T-helper 2 cell treated with Interferon-gamma antibody and Interleukin-4, amounts not matched to agents 5 μg/mL and 100 μg/mL, for 36 hours (primary cell): ENCODE data around the gene SEC14L3.

Experiments
- DNase-seq: peaks from one replicate; pipeline ENCODE4 v3.0.0; 2021; ENCODE audit warnings: low spot score
- H3K27ac Mint-ChIP-seq: one replicate; pipeline ENCODE4 v1.8.0; 2021; ENCODE audit warnings: mild to moderate bottlenecking, mixed read lengths
- H3K27me3 Mint-ChIP-seq: one replicate; pipeline ENCODE4 v1.8.0; 2021; ENCODE audit warnings: low read depth, mixed read lengths
- H3K36me3 Mint-ChIP-seq: one replicate; pipeline ENCODE4 v1.8.0; 2021; ENCODE audit warnings: low read depth, mixed read lengths
- H3K4me1 Mint-ChIP-seq: one replicate; pipeline ENCODE4 v1.8.0; 2021; ENCODE audit warnings: low read depth, mixed read lengths
- H3K4me3 Mint-ChIP-seq: one replicate; pipeline ENCODE4 v1.8.0; 2022; ENCODE audit warnings: mild to moderate bottlenecking, moderate library complexity, mixed read lengths
- H3K9me3 Mint-ChIP-seq: one replicate; pipeline ENCODE4 v1.8.0; 2021; ENCODE audit warnings: mixed read lengths

SEC14L3 gene

GRCh38 chr22:30471616-30472318 lies at the start of gene SEC14L3:
Gene SEC14L3 (minus strand): TSS chr22:30472017. CDS start chr22:30471958, 59 bp downstream.
- H3K9me3 Mint-ChIP-seq = no peaks in the 10 kb centered on the region
- H3K4me1 Mint-ChIP-seq = peaks cover 6% of the 10 kb centered on the region
- peaks cover 12% of the 10 kb centered on the region for H3K27me3 Mint-ChIP-seq
- no peak for DNase-seq
- H3K36me3 Mint-ChIP-seq = no peaks in the 10 kb centered on the region
- H3K27ac Mint-ChIP-seq = no peak within 1 kb of the TSS
- no peak within 1 kb of the TSS for H3K4me3 Mint-ChIP-seq

- no peaks in the 10 kb centered on the region for H3K36me3 Mint-ChIP-seq
- no peak overlapping the region for H3K4me3 Mint-ChIP-seq
- no peak overlapping the region for H3K27ac Mint-ChIP-seq
- H3K27me3 Mint-ChIP-seq = peaks cover 3% of the 10 kb centered on the region
- no peak for DNase-seq
- H3K4me1 Mint-ChIP-seq = no peaks in the 10 kb centered on the region
- no peaks in the 10 kb centered on the region for H3K9me3 Mint-ChIP-seq
Observed at GRCh38 chr22:30519842-30520425, 48.1 kb upstream of the SEC14L3 start.

- H3K4me3 Mint-ChIP-seq = no peak overlapping the region
- H3K27ac Mint-ChIP-seq = no peak overlapping the region
- DNase-seq = no peak
- H3K27me3 Mint-ChIP-seq = peaks cover under 1% of the 10 kb centered on the region
- H3K36me3 Mint-ChIP-seq = no peaks in the 10 kb centered on the region
- H3K9me3 Mint-ChIP-seq = no peaks in the 10 kb centered on the region
- H3K4me1 Mint-ChIP-seq = no peaks in the 10 kb centered on the region
Observed at GRCh38 chr22:30516731-30517130, 44.9 kb upstream of the SEC14L3 start.

GRCh38 chr22:30516273-30516672 lies 44.5 kb upstream of the SEC14L3 start:
- no peak for DNase-seq
- Mint-ChIP-seq H3K36me3 (no peaks in the 10 kb centered on the region), H3K27me3 (no peaks in the 10 kb centered on the region), H3K27ac (no peak overlapping the region), H3K4me3 (no peak overlapping the region), H3K9me3 (no peaks in the 10 kb centered on the region), H3K4me1 (no peaks in the 10 kb centered on the region)

GRCh38 chr22:30514252-30514651 lies 42.4 kb upstream of the SEC14L3 start:
- Mint-ChIP-seq H3K9me3 (no peaks in the 10 kb centered on the region), H3K27me3 (no peaks in the 10 kb centered on the region), H3K4me3 (no peak overlapping the region), H3K4me1 (no peaks in the 10 kb centered on the region), H3K36me3 (no peaks in the 10 kb centered on the region), H3K27ac (no peak overlapping the region)
- no peak for DNase-seq

- Mint-ChIP-seq H3K27me3 (no peaks in the 10 kb centered on the region), H3K4me1 (no peaks in the 10 kb centered on the region), H3K4me3 (no peak overlapping the region), H3K27ac (no peak overlapping the region), H3K36me3 (no peaks in the 10 kb centered on the region), H3K9me3 (no peaks in the 10 kb centered on the region)
- no peak for DNase-seq
Observed at GRCh38 chr22:30513462-30513861, 41.6 kb upstream of the SEC14L3 start.

GRCh38 chr22:30511911-30512310 lies 40.1 kb upstream of the SEC14L3 start:
- Mint-ChIP-seq H3K4me1 (no peaks in the 10 kb centered on the region), H3K36me3 (no peaks in the 10 kb centered on the region), H3K4me3 (no peak overlapping the region), H3K9me3 (no peaks in the 10 kb centered on the region), H3K27me3 (peaks cover 3% of the 10 kb centered on the region), H3K27ac (no peak overlapping the region)
- no peak for DNase-seq

GRCh38 chr22:30511109-30511508 lies 39.3 kb upstream of the SEC14L3 start:
- Mint-ChIP-seq H3K9me3 (no peaks in the 10 kb centered on the region), H3K36me3 (no peaks in the 10 kb centered on the region), H3K27me3 (peaks cover 8% of the 10 kb centered on the region), H3K27ac (no peak overlapping the region), H3K4me1 (no peaks in the 10 kb centered on the region), H3K4me3 (no peak overlapping the region)
- DNase-seq = no peak

GRCh38 chr22:30508216-30508615 lies 36.4 kb upstream of the SEC14L3 start:
- no peaks in the 10 kb centered on the region for H3K36me3 Mint-ChIP-seq
- no peak overlapping the region for H3K4me3 Mint-ChIP-seq
- peaks cover 29% of the 10 kb centered on the region for H3K27me3 Mint-ChIP-seq
- H3K9me3 Mint-ChIP-seq = no peaks in the 10 kb centered on the region
- no peak for DNase-seq
- H3K27ac Mint-ChIP-seq = no peak overlapping the region
- no peaks in the 10 kb centered on the region for H3K4me1 Mint-ChIP-seq

- H3K4me1 Mint-ChIP-seq = no peaks in the 10 kb centered on the region
- H3K4me3 Mint-ChIP-seq = no peak overlapping the region
- H3K27me3 Mint-ChIP-seq = peaks cover 31% of the 10 kb centered on the region
- no peaks in the 10 kb centered on the region for H3K9me3 Mint-ChIP-seq
- no peak for DNase-seq
- H3K36me3 Mint-ChIP-seq = no peaks in the 10 kb centered on the region
- no peak overlapping the region for H3K27ac Mint-ChIP-seq
Observed at GRCh38 chr22:30507670-30508069, 35.9 kb upstream of the SEC14L3 start.

GRCh38 chr22:30506507-30506968 lies 34.7 kb upstream of the SEC14L3 start:
- Mint-ChIP-seq H3K4me3 (no peak overlapping the region), H3K36me3 (no peaks in the 10 kb centered on the region), H3K9me3 (no peaks in the 10 kb centered on the region), H3K27me3 (peaks cover 31% of the 10 kb centered on the region), H3K4me1 (no peaks in the 10 kb centered on the region), H3K27ac (no peak overlapping the region)
- DNase-seq = no peak

- Mint-ChIP-seq H3K4me1 (no peaks in the 10 kb centered on the region), H3K27me3 (peaks cover 33% of the 10 kb centered on the region)
Observed at GRCh38 chr22:30503551-30503950, 31.7 kb upstream of the SEC14L3 start.

GRCh38 chr22:30502911-30503310 lies 31.1 kb upstream of the SEC14L3 start:
- no peak overlapping the region for H3K27ac Mint-ChIP-seq
- no peaks in the 10 kb centered on the region for H3K36me3 Mint-ChIP-seq
- peaks cover 37% of the 10 kb centered on the region for H3K27me3 Mint-ChIP-seq
- DNase-seq = no peak
- H3K9me3 Mint-ChIP-seq = no peaks in the 10 kb centered on the region
- H3K4me1 Mint-ChIP-seq = no peaks in the 10 kb centered on the region
- no peak overlapping the region for H3K4me3 Mint-ChIP-seq

More at GRCh38 chr22:30503551-30503950, 31.7 kb upstream of the SEC14L3 start:
- Mint-ChIP-seq H3K9me3 (no peaks in the 10 kb centered on the region), H3K36me3 (no peaks in the 10 kb centered on the region), H3K4me3 (no peak overlapping the region), H3K27ac (no peak overlapping the region)
- DNase-seq = no peak

GRCh38 chr22:30502153-30502552 lies 30.3 kb upstream of the SEC14L3 start:
- H3K4me1 Mint-ChIP-seq = no peaks in the 10 kb centered on the region
- peaks cover 36% of the 10 kb centered on the region for H3K27me3 Mint-ChIP-seq
- no peak overlapping the region for H3K4me3 Mint-ChIP-seq
- H3K36me3 Mint-ChIP-seq = no peaks in the 10 kb centered on the region
- H3K27ac Mint-ChIP-seq = no peak overlapping the region
- DNase-seq = no peak
- H3K9me3 Mint-ChIP-seq = no peaks in the 10 kb centered on the region

- Mint-ChIP-seq H3K9me3 (no peaks in the 10 kb centered on the region), H3K27me3 (peaks cover 27% of the 10 kb centered on the region), H3K27ac (no peak overlapping the region), H3K36me3 (no peaks in the 10 kb centered on the region), H3K4me3 (no peak overlapping the region), H3K4me1 (no peaks in the 10 kb centered on the region)
- no peak for DNase-seq
Observed at GRCh38 chr22:30500628-30501027, 28.8 kb upstream of the SEC14L3 start.
